GM19372 (cell line): ENCODE results near the gene RAMP2.
"Not testable (repeated sequence)": the region's sequence is repeated elsewhere in the genome, so short reads cannot be mapped to it uniquely, and the experiment has no call there.

Experiments
- ATAC-seq: cut with Tn5 transposase; IDR thresholded peaks from one replicate; pipeline ENCODE4 v1.9.1; 2021; ENCODE audit warnings: mild to moderate bottlenecking, low read depth, moderate library complexity; ENCODE audit not compliant: unreplicated experiment

The RAMP2 gene

DNA sequence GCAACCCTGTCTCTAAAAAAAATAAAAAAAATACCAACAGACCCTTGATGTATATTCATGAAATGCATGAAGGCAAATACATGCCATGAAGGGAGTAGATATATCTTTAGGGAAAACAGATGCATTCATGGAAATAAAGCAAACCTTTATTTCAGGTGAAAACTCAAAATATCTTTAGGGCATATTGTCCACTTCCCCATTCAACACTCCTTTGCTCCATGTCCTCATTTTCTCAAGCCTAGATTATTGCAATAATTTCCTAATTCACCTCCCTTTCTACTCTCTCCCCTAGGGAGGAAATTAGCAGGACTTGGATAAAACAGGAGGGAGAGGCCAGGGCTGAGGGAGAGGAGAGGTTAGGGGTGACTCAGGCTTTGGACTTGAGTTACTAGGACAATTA lies 6.5 kb downstream of the RAMP2 start:
- ATAC-seq, result no peak

DNA sequence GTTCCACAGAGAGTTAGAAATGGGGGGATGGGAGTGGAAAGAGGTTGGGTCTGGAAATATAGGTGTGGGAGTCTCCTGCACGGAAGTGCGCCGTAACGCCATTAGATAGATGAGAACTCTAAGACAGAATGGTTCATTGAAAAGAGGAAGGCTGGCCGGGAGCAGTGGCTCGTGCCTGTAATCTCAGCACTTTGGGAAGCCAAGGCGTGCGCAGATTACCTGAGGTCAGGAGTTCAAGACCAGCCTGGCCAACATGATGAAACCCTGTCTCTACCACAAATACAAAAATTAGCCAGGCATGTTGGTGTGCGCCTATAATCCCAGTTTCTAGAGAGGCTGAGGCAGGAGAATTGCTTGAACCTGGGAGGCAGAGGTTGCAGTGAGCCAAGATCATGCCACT lies 7.0 kb downstream of the RAMP2 start:
- ATAC-seq, result not testable (repeated sequence)

DNA sequence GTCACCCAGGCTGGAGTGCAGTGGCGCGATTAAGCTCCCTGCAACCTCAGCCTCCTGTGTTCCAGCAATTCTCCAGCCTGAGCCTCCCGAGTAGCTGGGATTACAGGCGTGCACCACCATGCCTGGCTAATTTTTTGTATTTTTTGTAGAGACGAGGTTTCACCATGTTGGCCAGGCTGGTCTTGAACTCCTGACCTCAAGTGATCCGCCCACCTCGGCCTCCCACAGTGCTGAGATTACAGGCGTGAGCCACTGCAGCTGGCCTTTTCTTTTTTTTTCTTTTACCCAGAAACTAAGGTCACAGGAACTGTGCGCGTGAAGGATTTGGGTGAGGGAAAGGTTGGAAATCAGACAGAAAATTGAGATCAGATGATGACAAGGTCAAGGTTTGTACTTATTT lies 8.9 kb downstream of the RAMP2 start:
- not testable (repeated sequence) for ATAC-seq

DNA sequence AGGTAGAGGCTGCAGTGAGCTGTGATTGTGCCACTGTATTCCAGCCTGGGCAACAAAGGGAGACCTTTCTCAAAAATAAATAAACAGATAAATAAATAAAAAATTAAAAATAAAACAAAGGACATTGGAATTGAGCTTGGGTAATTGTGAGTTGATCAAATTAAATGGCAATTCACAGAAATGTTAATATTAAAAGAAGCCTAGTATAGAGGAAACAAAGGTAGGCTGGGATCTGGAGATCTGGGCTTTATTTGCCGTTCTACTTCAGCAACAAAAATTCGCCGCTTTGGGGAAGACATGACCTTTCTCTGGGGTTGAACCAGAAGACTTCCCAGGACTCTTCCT lies 11.9 kb downstream of the RAMP2 start:
- no peak for ATAC-seq

DNA sequence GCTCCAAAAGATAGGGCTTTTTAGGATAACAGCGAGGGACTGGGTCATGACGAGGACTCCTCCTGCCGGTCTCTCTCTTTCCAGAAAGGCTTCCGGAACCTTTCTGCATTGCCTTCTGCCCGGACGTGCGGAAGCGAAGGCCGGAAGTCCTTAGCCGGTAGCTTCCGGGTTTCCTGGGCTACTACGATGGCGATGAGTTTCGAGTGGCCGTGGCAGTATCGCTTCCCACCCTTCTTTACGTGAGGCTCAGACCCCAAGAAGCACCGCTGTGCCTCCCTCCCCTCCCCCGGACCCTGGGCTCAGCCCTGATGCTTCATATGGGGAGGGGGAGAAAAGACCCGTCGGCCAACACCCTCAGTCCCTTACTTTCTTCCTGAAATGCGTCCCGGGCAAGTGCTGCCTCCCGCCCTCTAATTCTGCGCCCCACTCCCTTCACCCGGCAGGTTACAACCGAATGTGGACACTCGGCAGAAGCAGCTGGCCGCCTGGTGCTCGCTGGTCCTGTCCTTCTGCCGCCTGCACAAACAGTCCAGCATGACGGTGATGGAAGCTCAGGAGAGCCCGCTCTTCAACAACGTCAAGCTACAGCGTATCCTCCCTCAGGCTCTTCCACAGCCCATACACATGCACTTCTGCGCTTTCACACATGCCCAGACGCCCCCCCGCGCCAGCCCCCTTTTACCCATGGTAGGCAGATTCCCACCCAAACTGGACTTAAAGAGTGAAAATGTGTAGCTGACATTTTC lies 12.4 kb downstream of the RAMP2 start, which contains the start of gene VPS25:
Gene VPS25 (plus strand): TSS at position 160 of the 746 bp plus-strand sequence. CDS start 27 bp downstream, at position 187.
- peak; percentile 65 for ATAC-seq

DNA sequence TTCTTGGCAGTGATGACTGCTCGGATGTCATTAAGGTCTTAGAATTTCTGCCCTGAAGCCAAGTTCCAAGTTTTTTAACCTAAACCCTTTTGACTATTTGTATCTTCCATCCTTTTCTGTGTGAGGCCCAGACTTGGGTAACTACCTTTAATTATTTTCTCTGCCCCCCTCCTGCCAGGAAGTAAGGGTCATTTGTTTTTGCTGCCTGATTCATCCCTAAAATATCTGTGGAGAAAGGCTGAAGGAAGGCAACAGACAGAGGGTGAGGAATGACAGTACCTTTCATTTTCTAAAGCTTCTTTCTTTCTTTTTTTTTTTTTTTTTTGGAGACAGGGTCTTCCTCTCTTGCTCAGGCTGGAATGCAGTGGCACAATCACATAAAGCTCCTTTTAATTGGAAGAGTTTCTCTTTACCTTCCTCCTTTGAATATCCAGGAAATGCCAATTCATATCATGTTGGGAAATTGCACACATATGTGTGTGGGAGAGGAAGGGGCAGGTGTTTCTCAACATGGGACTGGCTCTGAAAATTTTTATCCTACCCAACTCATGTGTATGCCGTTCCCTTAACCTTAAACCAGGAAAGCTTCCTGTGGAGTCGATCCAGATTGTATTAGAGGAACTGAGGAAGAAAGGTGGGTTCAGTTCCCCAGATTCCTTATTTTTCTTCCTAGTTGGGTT lies 13.2 kb downstream of the RAMP2 start:
- no peak for ATAC-seq

DNA sequence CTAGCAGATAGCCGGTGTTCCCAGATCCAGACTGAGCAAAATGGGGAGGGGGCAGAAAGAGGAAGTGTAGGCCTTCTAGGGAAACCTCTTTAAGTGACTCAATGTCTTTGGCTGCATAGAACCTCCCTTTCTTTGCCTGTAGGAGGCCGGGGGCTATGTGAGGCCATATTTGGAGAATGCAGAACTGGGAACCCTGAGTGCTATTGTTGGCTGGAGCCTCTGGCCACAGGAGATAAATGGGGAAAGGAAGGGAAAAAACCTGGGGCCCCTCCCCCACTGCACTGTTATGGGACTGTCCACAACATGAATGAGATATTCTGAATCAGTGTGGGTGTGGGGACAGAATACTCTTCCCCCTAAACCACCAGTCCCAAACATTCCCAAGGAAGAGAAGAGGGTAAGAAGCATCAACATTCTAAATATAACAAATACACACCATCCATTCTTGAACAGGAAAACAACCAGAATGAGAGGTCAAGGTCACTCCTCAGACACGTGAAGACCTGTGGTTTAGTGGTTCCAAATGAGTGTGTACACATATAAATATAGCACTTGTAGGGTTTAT lies 14.6 kb downstream of the RAMP2 start:
- no peak for ATAC-seq

DNA sequence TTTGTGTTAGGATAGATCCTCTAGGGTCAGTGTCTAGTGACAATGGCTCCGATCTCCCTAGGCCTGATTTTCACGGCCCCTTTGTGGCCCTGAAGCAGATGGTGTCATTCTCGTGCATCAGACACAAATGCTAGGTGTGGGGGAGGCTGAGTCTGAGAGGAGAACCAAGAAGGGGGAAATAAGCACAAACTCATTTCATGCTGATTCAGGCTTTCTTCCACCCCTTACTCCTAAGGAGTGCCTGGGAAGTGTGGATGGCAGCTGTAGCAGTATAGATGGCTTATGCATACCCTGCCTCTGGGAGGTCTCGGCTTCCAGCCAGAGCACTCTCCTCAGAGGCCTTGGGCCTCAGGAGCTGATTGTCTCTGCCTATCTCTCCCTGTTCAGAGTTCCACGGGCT lies 17.5 kb downstream of the RAMP2 start:
- no peak for ATAC-seq

DNA sequence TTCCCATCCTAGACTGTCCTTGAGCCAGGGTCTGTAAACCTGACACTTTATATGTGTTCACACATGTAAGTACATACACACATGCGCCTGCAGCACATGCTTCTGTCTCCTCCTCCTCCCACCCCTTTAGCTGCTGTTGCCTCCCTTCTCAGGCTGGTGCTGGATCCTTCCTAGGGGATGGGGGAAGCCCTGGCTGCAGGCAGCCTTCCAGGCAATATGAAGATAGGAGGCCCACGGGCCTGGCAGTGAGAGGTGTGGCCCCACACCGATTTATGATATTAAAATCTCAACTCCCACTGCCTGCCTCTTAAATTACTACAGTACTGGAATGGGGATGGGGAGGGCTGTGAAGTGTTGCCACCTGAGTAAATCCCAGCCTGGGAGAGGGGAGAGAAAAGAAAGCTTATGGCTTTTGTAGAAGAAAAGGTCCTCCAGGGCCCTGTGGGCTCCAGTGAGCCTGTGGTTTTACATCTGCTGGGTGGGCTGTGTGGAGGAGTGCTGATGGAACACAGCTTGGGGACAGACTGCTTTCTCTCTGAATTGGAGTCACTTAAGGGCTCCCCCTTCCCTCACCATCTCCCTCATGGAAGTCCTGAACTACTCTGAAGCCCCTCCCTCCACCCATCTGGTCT lies 18.4 kb downstream of the RAMP2 start:
- ATAC-seq, result no peak

DNA sequence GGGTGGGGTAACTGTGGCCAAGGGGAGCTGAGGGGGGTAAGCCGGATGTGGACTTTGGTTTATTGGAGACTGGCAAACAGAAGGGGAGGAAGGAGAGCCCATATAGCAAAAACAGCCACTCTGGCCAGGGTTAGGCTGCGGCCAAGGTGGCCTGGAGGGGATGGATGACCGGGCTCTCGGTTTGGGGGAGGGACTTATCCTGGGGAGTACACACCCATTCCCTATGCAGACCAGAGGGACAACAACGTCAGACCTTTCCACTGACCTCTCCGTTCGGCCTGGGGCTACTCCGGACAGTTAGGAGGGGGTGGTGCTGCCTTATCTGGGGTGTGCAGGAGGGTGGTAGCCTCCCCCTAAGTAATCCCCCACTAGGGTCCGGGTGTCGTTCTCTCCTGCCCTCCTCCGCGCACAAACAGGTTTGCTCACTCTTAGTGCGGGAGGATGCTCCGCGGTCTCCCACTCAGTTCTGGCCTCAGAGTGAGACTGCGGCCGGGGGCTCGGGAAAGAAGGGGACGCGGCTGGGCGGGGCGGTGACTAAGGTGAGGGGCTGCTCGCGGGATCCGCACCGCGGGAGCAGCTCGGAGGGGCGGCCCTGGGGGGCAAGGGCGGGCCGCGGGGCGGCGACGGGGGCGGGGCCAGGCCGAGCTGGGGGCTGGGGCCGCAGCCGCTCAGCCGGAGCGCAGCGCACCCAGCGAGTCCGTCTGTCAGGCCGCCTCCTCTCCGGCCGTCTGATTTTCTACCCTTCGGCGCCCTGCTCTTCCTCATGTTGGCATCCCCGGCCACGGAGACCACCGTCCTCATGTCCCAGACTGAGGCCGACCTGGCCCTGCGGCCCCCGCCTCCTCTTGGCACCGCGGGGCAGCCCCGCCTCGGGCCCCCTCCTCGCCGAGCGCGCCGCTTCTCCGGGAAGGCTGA lies 19.2 kb downstream of the RAMP2 start, which contains the start of gene WNK4:
Gene WNK4 (plus strand): TSS at position 675 of the 915 bp plus-strand sequence. CDS start 89 bp downstream, at position 764.
- ATAC-seq, result no peak

DNA sequence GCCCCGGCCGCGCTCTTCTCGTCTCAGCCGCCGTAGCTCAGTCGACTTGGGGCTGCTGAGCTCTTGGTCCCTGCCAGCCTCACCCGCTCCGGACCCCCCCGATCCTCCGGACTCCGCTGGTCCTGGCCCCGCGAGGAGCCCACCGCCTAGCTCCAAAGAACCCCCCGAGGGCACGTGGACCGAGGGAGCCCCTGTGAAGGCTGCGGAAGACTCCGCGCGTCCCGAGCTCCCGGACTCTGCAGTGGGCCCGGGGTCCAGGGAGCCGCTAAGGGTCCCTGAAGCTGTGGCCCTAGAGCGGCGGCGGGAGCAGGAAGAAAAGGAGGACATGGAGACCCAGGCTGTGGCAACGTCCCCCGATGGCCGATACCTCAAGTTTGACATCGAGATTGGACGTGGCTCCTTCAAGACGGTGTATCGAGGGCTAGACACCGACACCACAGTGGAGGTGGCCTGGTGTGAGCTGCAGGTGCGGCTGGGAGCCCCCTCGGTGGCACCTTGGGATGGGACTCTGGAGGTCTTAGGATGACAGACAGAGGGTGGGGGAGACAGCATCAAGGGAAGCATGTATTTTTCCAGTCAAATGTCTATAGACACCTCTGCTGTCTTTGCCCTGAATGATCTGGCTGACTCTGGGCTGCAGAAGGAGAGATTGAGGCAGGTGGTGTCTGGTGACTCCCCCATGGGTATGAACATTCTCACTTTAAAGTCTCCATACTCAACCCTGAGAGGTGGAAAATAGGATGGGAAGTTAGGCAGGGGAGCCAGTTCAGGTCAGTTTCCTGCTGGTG lies 20.0 kb downstream of the RAMP2 start:
- ATAC-seq, result no peak

DNA sequence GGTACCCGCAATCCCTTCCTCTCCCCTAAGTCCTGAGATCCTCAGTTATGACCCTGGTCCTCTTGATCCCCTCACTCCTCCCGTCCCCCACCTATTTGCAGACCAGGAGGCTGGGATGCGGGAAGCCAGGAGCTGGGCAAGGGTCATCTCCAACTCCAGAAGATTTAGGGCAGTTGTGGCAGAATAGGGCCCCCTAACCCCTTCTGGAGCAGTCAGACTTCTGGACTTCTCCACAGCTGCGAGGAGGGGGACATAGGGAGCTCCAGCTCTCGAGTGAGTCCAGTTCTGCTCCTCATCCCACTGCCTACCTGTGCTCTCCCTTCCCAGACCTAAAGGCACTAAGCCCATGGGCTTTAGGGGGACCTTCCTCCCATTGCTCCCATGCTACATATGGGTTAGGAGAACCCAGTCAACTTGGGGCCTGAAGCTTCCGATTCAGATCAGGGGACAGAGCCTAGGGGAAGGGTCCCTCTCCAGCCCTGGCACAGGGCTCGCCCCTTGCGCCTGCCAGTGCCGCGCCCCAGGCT lies 20.7 kb downstream of the RAMP2 start:
- ATAC-seq, result no peak

DNA sequence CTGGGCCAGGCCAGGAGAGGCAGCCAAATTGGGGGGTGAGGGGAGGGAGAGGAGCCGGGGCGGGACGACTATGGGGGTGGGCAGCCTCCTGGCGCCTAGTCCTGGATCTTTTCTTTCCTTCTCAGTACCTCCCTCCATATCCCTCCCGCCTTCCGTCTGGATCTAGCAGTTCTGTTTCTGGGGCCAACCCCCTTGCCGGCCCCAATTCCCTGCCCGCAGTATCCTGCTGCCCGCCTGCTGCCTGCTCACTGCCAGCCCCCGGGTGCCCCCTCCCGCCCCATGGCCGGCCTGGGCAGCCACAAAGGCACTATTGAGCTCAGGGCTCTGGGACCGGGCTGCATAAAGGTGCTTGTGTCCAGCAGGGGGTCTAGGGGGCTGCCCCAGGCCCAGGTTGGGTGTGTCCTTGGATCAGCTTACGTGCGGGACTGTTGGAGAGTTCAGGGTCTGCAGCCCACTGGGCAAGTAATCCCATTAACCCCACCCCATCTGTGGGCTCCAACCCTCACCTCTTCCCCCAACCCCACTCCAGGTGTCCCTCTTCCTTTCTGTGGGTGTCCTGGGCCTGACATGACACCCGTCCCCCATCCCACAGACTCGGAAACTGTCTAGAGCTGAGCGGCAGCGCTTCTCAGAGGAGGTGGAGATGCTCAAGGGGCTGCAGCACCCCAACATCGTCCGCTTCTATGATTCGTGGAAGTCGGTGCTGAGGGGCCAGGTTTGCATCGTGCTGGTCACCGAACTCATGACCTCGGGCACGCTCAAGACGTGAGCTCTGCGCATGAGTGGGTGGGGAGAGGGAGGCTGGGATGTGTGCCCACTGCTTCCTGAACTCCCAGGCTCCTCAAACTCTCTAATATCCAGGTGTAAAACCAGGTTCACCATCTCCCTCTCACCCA lies 21.4 kb downstream of the RAMP2 start:
- no peak for ATAC-seq

DNA sequence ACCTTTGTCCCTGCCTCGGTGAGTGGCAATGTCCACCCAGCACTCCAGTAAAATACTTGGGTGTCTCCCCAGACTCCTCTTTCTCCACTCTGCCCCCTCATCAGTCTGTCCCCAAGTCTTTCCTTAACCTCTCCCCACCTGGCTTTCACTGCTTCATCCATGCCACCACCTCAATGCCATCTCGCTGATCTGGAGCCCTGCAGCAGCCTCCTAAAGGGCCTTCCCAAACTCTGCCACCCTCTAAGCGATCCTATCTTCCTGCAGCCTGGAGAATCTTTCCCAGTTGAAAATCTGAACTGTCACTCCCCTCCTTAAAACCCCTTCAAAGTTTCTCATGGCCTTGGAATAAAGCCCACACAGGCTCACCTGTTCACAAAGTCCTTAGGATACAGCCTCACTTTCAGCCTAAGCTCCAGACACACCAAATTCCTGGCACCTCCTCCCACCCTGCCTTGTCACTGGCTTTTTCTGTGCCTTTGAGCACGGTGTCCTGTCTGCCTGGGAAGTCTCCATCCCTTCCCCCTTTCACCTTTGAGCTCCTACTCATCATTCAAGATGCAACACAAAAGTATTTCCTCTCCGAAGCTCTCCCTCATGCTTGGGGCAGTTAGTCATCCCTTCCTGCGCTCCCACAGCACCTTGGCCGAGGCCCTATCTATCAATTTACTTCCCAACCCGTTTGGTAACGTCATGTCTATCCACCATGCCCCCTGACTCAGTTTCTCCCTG lies 22.2 kb downstream of the RAMP2 start:
- ATAC-seq, result no peak

DNA sequence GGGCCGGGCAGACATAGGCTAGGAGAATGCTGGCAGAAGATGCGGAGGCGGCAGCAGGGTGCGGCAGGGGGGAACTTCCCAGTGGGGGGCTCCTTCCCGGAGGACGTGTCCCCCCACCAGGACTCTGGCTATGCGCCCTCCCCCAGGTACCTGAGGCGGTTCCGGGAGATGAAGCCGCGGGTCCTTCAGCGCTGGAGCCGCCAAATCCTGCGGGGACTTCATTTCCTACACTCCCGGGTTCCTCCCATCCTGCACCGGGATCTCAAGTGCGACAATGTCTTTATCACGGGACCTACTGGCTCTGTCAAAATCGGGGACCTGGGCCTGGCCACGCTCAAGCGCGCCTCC lies 22.7 kb downstream of the RAMP2 start:
- no peak for ATAC-seq

DNA sequence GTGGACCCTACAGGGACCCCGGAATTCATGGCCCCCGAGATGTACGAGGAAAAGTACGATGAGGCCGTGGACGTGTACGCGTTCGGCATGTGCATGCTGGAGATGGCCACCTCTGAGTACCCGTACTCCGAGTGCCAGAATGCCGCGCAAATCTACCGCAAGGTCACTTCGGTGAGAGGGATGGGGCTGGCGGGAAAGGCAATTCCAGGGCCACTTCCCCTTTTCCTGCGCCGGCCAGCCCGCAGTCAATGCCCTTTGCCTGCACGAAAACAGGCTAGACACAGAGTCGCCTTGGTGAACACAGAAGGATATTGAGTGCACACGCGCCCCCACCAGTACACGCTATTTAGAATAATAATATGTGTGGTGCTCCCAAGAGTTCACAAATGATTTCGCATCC lies 23.4 kb downstream of the RAMP2 start:
- no peak for ATAC-seq

DNA sequence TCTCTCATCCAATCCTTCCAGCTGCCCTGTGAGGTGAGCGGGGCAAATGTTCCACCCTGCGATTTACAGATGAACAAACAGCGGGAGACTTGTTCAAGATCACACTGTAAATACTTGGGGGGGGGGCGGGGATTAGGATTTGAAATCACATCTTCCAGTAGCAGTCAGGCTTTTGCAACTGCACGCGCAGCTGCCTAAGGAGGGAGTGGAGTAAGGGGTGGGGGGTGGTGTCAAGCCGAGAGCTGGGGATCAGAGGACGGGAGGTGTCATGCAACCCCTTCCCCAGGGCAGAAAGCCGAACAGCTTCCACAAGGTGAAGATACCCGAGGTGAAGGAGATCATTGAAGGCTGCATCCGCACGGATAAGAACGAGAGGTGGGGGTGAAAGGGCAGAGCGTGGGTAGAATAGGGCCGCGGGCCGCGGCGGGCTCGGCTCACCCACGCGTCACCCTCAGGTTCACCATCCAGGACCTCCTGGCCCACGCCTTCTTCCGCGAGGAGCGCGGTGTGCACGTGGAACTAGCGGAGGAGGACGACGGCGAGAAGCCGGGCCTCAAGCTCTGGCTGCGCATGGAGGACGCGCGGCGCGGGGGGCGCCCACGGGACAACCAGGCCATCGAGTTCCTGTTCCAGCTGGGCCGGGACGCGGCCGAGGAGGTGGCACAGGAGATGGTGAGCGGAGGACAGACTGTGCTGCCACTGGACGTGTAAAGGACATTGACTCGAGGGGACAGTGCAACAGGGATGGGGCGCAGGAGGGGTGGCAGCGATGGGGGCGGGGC lies 24.0 kb downstream of the RAMP2 start:
- ATAC-seq, result no peak
